HFFc6 (cell line): ENCODE data around the gene DNLZ. TPM values are rescaled to one million over a fixed set of nuclear protein-coding genes. Genes with fewer than 3 reads are reported as not detected.

Source experiments
- DNase-seq: peaks from one replicate; pipeline ENCODE4 v3.0.0-alpha.2; 2018
- H3K27ac Mint-ChIP-seq: 2 replicates; pipeline ENCODE4 v1.8.0; 2020; ENCODE audit warnings: mild to moderate bottlenecking, mixed read lengths
- H3K27me3 Mint-ChIP-seq: 2 replicates; pipeline ENCODE4 v1.8.0; 2021; ENCODE audit warnings: mild to moderate bottlenecking, moderate library complexity, mixed read lengths; ENCODE audit not compliant: insufficient read depth
- H3K36me3 Mint-ChIP-seq: 2 replicates; pipeline ENCODE4 v1.8.0; 2021; ENCODE audit warnings: low read depth, mixed read lengths
- H3K4me1 Mint-ChIP-seq: 2 replicates; pipeline ENCODE4 v1.8.0; 2020; ENCODE audit warnings: low read depth, mixed read lengths
- H3K4me3 Mint-ChIP-seq: 2 replicates; pipeline ENCODE4 v1.8.0; 2020; ENCODE audit warnings: mild to moderate bottlenecking, moderate library complexity, mixed read lengths
- H3K9me3 Mint-ChIP-seq: 2 replicates; pipeline ENCODE4 v1.8.0; 2020; ENCODE audit warnings: mild to moderate bottlenecking, mixed read lengths
- CTCF ChIP-seq: fragments of 200-600 bp; sonication (generic); IDR thresholded peaks from 2 replicates; pipeline ENCODE4 v1.5.0; 2021; ENCODE audit warnings: antibody characterized with exemption, mild to moderate bottlenecking
- total RNA-seq, 6 experiments: library from RNA; stranded (reverse); fragmentation: NEBNext Ultra II Directional; extraction: Animal tissue kit (Norgen Biotek cat#: 25700); gene quantifications; 2 replicates in 1 of 6; 3 replicates in 5 of 6; pipeline ENCODE4 v1.2.3, GENCODE V29; 2021

Gene DNLZ
- total RNA-seq, 6 experiments from 2014 or later, result 28.5 to 33.3 (median 30.4) TPM

GRCh38 chr9:136328622-136329041, 34.9 kb downstream of the DNLZ start:
- peak; percentile 35 for DNase-seq
- Mint-ChIP-seq H3K4me3 (peak overlapping the region; percentile 98), H3K27ac (peak overlapping the region; percentile 94), H3K4me1 (peaks cover 22% of the 10 kb centered on the region), H3K36me3 (no peaks in the 10 kb centered on the region; the same call in 1 of the 2 replicates), H3K27me3 (no peaks in the 10 kb centered on the region; the same call in none of the 2 replicates), H3K9me3 (no peaks in the 10 kb centered on the region)
- TF ChIP-seq CTCF, result no peak

- H3K27me3 Mint-ChIP-seq, result no peaks in the 10 kb centered on the region; the same call in none of the 2 replicates
- TF ChIP-seq CTCF, result no peak
- peak overlapping the region; percentile 98 for H3K4me3 Mint-ChIP-seq
- H3K27ac Mint-ChIP-seq, result peak overlapping the region; percentile 94
- DNase-seq, result no peak
- H3K4me1 Mint-ChIP-seq, result peaks cover 22% of the 10 kb centered on the region
- H3K9me3 Mint-ChIP-seq, result no peaks in the 10 kb centered on the region
- H3K36me3 Mint-ChIP-seq, result no peaks in the 10 kb centered on the region; the same call in 1 of the 2 replicates
These were observed 35.4 kb downstream of the DNLZ start for GRCh38 chr9:136328011-136328621.

GRCh38 chr9:136327304-136327974, 36.1 kb downstream of the DNLZ start, which contains the start of gene GPSM1:
Gene GPSM1 (plus strand): TSS chr9:136327539. CDS start chr9:136327696, 157 bp downstream.
- H3K9me3 Mint-ChIP-seq, result no peaks in the 10 kb centered on the region
- no peaks in the 10 kb centered on the region; the same call in 1 of the 2 replicates for H3K36me3 Mint-ChIP-seq
- DNase-seq, result peak; percentile 24
- H3K27ac Mint-ChIP-seq, result peak within 1 kb of the TSS; percentile 96
- H3K27me3 Mint-ChIP-seq, result no peaks in the 10 kb centered on the region; the same call in none of the 2 replicates
- H3K4me3 Mint-ChIP-seq, result peak within 1 kb of the TSS; percentile 98
- TF ChIP-seq CTCF, result no peak
- peaks cover 22% of the 10 kb centered on the region for H3K4me1 Mint-ChIP-seq

- Mint-ChIP-seq H3K9me3 (no peaks in the 10 kb centered on the region), H3K4me1 (peaks cover 22% of the 10 kb centered on the region), H3K36me3 (no peaks in the 10 kb centered on the region; the same call in 1 of the 2 replicates), H3K27ac (peak overlapping the region; percentile 96), H3K4me3 (peak overlapping the region; percentile 78), H3K27me3 (no peaks in the 10 kb centered on the region; the same call in none of the 2 replicates)
- no peak for DNase-seq
- TF ChIP-seq CTCF, result no peak
These were observed 36.7 kb downstream of the DNLZ start for GRCh38 chr9:136326761-136327303.

- no peaks in the 10 kb centered on the region for H3K9me3 Mint-ChIP-seq
- no peak for TF ChIP-seq CTCF
- H3K36me3 Mint-ChIP-seq, result no peaks in the 10 kb centered on the region; the same call in 1 of the 2 replicates
- DNase-seq, result peak; percentile 75
- H3K4me1 Mint-ChIP-seq, result peaks cover 22% of the 10 kb centered on the region
- H3K27ac Mint-ChIP-seq, result peak overlapping the region; percentile 96
- no peaks in the 10 kb centered on the region; the same call in none of the 2 replicates for H3K27me3 Mint-ChIP-seq
- peak overlapping the region; percentile 78 for H3K4me3 Mint-ChIP-seq
These were observed 37.3 kb downstream of the DNLZ start for GRCh38 chr9:136326061-136326760.
